HCT116 (cell line): ENCODE results near the gene NXF1.

Source experiments
- ELF1 ChIP-seq: IDR thresholded peaks from 2 replicates; pipeline ENCODE4 v1.6.1; 2012; ENCODE audit warnings: low read depth, borderline replicate concordance
- EZH2phosphoT487 ChIP-seq: fragments of 200-600 bp; IDR thresholded peaks from 2 replicates; pipeline ENCODE4 v1.6.1; 2018; ENCODE audit warnings: antibody characterized with exemption, borderline replicate concordance

- no peak for TF ChIP-seq EZH2phosphoT487
- no peak for TF ChIP-seq ELF1
Measured at GRCh38 chr11:62787005-62787759, 18.1 kb downstream of the NXF1 start, which contains the start of gene TMEM179B.
